K562 (cell line): ENCODE results near the gene ZNF90. TPM values are rescaled to one million over a fixed set of nuclear protein-coding genes. Genes with fewer than 3 reads are reported as not detected.

Experiments
- ATF7 ChIP-seq: fragments of 450-650 bp; IDR thresholded peaks from 2 replicates; pipeline ENCODE4 v1.7.1; 2014; ENCODE audit warnings: mild to moderate bottlenecking, moderate library complexity
- BRF2 ChIP-seq: IDR thresholded peaks from 3 replicates; pipeline ENCODE4 v1.6.1; 2011; ENCODE audit warnings: borderline replicate concordance, mild to moderate bottlenecking; ENCODE audit not compliant: insufficient read length, insufficient read depth
- CTCF ChIP-seq, 3 experiments: IDR thresholded peaks in 2 of 3; conservative IDR thresholded peaks in 1 of 3; 2 replicates each; pipeline ENCODE4 v1.5.1; 2011 to 2012; ENCODE audit warnings: low read length in 3 of 3, mild to moderate bottlenecking in 3 of 3, control low read depth in 2 of 3, improper control_type of control experiment in 1 of 3, inconsistent platforms in 1 of 3, low read depth in 1 of 3, mixed read lengths in 1 of 3, moderate library complexity in 1 of 3; ENCODE audit not compliant: insufficient read depth in 2 of 3
- DEAF1 ChIP-seq: fragments of 450-650 bp; formaldehyde crosslinking; IDR thresholded peaks from 2 replicates; pipeline ENCODE4 v1.4.0; 2020; ENCODE audit warnings: mild to moderate bottlenecking, moderate library complexity
- FOXP4 ChIP-seq: sonication (generic); formaldehyde crosslinking; IDR thresholded peaks from 2 replicates; pipeline ENCODE4 v1.8.0; 2022; ENCODE audit warnings: mild to moderate bottlenecking, missing genetic modification reagents, borderline replicate concordance
- ZBTB11 ChIP-seq, 3 experiments: fragments of 200-800 bp in 1 of 3; fragments of 250-450 bp in 1 of 3; fragments of 450-650 bp in 1 of 3; sonication (Bioruptor Pico) in 1 of 3; sonication (Bioruptor generic) in 1 of 3; formaldehyde crosslinking in 1 of 3; IDR thresholded peaks; 2 replicates each; pipeline versions ENCODE4 v1.6.1 to v1.8.0; 2016 to 2022; ENCODE audit warnings: mild to moderate bottlenecking in 2 of 3, missing genetic modification characterization in 2 of 3, missing compliant biosample characterization in 1 of 3, moderate library complexity in 1 of 3
- polyA plus RNA-seq, 8 experiments: library from polyadenylated mRNA; depleted of rRNA in 4 of 8; stranded (reverse) in 5 of 8; unstranded in 3 of 8; fragments of >200 nt; fragmentation: Nextera tagmentation in 2 of 8; fragmentation: Illumina TruSeq in 1 of 8; extraction: Ambion mirVana in 2 of 8; extraction: Trizol in 1 of 8; gene quantifications; 2 replicates each; pipeline versions ENCODE4 v1.2.1 to v1.2.3, GENCODE V29; 2011 to 2014; ENCODE audit warnings: inconsistent platforms in 1 of 8, missing spikeins in 1 of 8
- total RNA-seq, 7 experiments: library from RNA; depleted of rRNA in 6 of 7; stranded (reverse); fragments of >200 nt in 6 of 7; fragmentation: Illumina TruSeq in 2 of 7; extraction: Trizol in 2 of 7; gene quantifications; 2 replicates each; pipeline versions ENCODE4 v1.2.1 to v1.2.3, GENCODE V29; 2011 to 2021; ENCODE audit warnings: low replicate concordance in 1 of 7

Gene ZNF90
- total and polyA plus RNA-seq, 9 of the 15 experiments (the other 6 are each of a cell fraction or from before 2014, with no cell fraction given): 0.20 to 0.89 (median 0.67) TPM; not detected in 1

- TF ChIP-seq ZBTB11 (CRISPR knock-in tag; IDR thresholded peaks at IDR 0.05) (no peak), BRF2 (no peak), ATF7 (no peak), CTCF (IDR thresholded peaks at IDR 0.05 in 2 of 3, conservative IDR thresholded peaks at IDR 0.05 in 1 of 3; ENCODE audit: insufficient read depth in 2 of 3, low read depth in 1 of 3, low read length in 3 of 3) (no peak), FOXP4 (CRISPR knock-in tag) (no peak), DEAF1 (CRISPR knock-in tag) (no peak)
These were observed 75.5 kb downstream of the ZNF90 start (continued) for GRCh38 chr19:20153281-20153680.
